Muscle layer of duodenum (tissue), 2 donors: ENCODE data around the gene MRPL28.
A peak's percentile ranks its signal among the peaks of the same experiment; 100 is the strongest.
"Not testable (repeated sequence)": the region's sequence is repeated elsewhere in the genome, so short reads cannot be mapped to it uniquely, and the experiment has no call there.

Experiments
- H3K27ac ChIP-seq: one replicate; pipeline ENCODE4 v1.7.0; 2013; ENCODE audit warnings: mild to moderate bottlenecking, low read length
- H3K27me3 ChIP-seq: one replicate; pipeline ENCODE4 v1.7.0; 2013; ENCODE audit warnings: low read depth, mild to moderate bottlenecking, control low read depth, low read length
- H3K36me3 ChIP-seq, 2 donors: one replicate each; pipeline ENCODE4 v1.7.0; 2013; ENCODE audit warnings: low read length in 2 of 2, control low read depth in 1 of 2, mild to moderate bottlenecking in 1 of 2; ENCODE audit not compliant: insufficient read depth in 2 of 2, control insufficient read depth in 1 of 2
- H3K4me1 ChIP-seq, 2 donors: one replicate each; pipeline ENCODE4 v1.7.0; 2013; ENCODE audit warnings: low read length in 2 of 2, mild to moderate bottlenecking in 2 of 2, control low read depth in 1 of 2, moderate library complexity in 1 of 2; ENCODE audit not compliant: insufficient read depth in 2 of 2, control insufficient read depth in 1 of 2
- H3K4me3 ChIP-seq, 2 donors: one replicate each; pipeline ENCODE4 v1.7.0; 2013; ENCODE audit warnings: low read length in 2 of 2, low read depth in 1 of 2, mild to moderate bottlenecking in 1 of 2
- H3K9me3 ChIP-seq, 2 donors: one replicate each; pipeline ENCODE4 v1.7.0; 2013; ENCODE audit warnings: low read length in 2 of 2, control low read depth in 1 of 2, mild to moderate bottlenecking in 1 of 2; ENCODE audit not compliant: control insufficient read depth in 1 of 2
- donor health status: healthy.

The MRPL28 gene

DNA sequence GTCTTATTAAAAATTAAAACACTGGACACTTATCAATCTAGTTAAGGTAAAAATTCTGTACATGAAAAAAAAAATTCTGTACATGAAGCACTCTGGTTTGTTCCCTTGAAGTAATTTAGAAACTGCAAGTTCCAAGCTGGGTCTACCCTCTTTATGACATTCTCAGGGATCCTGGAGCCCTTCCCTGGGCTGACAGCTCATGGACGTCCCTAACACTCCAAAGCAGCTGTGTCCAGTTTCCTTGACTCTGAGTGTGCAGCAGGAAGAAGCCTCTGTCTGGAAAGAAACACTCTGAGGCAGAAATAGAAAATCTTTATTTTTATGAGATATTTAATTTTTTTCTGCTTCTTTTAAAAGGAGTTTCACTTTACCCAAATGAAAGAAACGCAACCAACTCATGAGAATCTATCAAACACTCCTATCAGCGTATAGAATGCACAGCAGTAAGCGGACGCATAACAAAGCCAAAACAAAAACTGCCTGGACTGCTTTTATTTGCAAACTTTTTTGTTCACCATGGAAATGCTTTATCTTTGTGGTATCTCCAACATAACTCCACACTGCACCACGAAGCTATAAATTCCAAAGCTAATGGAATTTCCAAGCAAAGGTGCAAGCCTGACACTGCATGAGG lies 39.0 kb downstream of the MRPL28 start:
- Histone ChIP-seq H3K27ac (peak overlapping the region; percentile 6), H3K4me1 (peaks cover 12 to 16% of the 10 kb centered on the region in 2 donors)
- H3K9me3 ChIP-seq, H3K4me3 ChIP-seq, H3K36me3 ChIP-seq, H3K27me3 ChIP-seq: not testable (repeated sequence)

DNA sequence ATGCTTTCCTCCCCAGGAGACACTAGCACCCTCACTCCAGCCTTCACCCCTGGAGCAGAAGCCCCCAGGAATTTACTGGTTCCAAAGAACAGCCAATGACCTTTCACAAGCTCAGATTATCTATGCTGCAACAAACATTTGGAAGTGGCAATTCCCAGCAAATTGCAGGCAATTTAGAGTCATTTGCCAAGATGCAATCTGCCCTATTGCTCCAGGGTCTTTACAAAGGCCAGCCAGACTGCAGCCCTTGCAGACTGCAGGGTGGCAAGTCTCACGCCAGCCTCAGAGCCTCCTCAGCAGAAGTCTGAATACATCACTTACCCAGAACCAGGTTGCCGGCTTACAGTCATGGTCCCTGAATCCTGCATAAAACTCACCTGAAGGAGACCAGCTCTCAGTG lies 39.6 kb downstream of the MRPL28 start:
- no peaks in the 10 kb centered on the region for H3K9me3 ChIP-seq
- peak overlapping the region; percentile 6 for H3K27ac ChIP-seq
- H3K36me3 ChIP-seq = no peaks in the 10 kb centered on the region
- H3K27me3 ChIP-seq = no peaks in the 10 kb centered on the region
- no peak overlapping the region for H3K4me3 ChIP-seq
- peaks cover 12 to 16% of the 10 kb centered on the region in 2 donors for H3K4me1 ChIP-seq

DNA sequence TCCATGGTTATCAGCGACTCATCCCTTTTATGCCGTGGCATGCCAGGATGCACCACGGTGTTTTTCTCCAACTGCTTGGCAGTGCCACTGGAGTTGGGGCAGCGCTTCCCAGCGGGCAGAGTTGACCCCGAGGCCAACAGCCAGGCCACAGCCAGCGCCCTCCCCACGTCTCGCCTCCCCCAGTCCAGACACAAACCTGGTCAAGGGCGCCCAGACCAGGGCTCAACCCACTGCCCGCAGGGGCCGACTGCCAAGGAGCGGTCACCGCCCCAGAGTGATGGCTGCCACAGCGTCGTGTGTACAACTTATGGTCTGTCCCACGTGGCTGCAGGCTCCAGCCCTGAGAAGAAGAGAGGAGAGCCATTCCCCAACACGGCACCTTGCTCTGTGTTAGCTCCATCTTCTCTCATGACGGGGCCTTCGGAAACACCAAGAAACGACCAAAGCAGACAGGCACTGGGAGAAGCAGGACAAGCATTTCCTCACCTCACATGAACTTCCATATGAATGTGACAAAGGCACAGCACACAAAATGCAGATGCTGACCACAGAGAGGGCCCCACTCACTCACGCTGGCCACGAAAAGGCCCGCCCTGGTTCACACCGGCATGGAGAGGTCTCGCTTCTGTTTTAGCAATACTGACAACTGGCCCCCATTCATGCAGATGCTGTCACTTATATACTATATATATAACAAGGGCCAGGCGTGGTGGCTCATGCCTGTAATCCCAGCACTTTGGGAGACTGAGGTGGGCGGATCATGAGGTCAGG lies 44.8 kb downstream of the MRPL28 start:
- H3K4me1 ChIP-seq = peaks cover 6 to 12% of the 10 kb centered on the region in 2 donors
- H3K9me3 ChIP-seq = no peaks in the 10 kb centered on the region
- no peaks in the 10 kb centered on the region for H3K36me3 ChIP-seq
- H3K4me3 ChIP-seq = no peak overlapping the region
- no peaks in the 10 kb centered on the region for H3K27me3 ChIP-seq
- no peak overlapping the region for H3K27ac ChIP-seq

DNA sequence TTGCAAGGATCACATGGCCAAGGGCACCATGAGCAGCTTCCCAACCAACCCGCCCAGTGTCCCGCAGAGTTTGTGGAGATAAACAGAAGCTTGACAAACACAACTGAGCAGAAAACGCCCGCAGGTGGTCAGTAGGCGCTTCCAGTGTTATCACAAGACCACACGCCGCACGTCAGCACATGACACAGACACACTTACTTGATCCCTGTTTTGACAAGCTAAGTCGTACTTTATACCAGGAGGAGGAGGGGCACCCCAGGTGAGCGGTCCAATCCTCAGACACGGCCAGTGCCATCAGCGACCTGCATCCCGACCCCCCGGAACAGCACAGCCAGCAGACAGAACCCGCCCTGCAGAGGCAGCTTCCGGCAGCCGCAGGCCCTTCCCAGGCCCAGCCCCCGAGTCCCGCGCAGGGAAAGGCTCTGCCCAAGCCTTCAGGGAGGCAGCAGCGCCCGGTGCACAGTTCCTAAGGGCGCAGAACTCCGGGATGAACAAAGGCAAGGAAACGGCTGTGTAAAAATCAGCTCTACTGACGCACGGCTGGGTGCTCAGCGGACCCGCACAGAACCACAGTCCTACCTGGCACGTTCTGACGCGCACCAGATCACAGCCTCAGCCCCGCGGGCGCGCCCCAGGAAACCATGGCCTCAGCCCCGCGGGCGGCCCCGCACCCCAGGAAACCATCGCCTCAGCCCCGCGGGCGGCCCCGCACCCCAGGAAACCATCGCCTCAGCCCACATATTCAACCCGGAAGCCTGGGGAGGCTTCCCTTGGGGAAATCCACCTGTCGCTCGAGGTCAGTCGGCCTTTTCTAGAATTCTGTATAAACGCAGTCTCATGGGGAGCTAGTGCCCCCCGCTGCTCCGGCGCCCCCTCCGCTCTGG lies 45.6 kb downstream of the MRPL28 start:
- no peaks in the 10 kb centered on the region for H3K27me3 ChIP-seq
- H3K36me3 ChIP-seq = no peaks in the 10 kb centered on the region
- H3K27ac ChIP-seq = no peak overlapping the region
- H3K9me3 ChIP-seq = no peaks in the 10 kb centered on the region
- H3K4me3 ChIP-seq = peak overlapping the region in 1 of 2 donors; percentile 19
- peaks cover 5 to 8% of the 10 kb centered on the region in 2 donors for H3K4me1 ChIP-seq

DNA sequence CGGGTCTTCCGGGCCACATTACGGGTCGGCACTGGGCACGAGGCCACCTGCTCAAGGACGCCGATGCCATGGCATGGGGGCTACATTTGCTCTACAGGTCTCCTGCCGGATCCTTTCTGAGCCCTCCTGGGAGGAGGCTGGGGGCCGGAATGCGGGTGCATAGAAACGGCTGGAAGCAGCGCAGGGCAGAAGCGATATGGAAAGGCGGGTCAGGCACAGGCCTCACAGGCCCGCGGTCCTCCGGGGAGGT lies 46.2 kb downstream of the MRPL28 start:
- H3K36me3 ChIP-seq = peaks cover 0 to 3% of the 10 kb centered on the region in 2 donors
- no peak overlapping the region for H3K27ac ChIP-seq
- peaks cover 5 to 8% of the 10 kb centered on the region in 2 donors for H3K4me1 ChIP-seq
- no peak overlapping the region for H3K4me3 ChIP-seq
- no peaks in the 10 kb centered on the region for H3K9me3 ChIP-seq
- no peaks in the 10 kb centered on the region for H3K27me3 ChIP-seq

DNA sequence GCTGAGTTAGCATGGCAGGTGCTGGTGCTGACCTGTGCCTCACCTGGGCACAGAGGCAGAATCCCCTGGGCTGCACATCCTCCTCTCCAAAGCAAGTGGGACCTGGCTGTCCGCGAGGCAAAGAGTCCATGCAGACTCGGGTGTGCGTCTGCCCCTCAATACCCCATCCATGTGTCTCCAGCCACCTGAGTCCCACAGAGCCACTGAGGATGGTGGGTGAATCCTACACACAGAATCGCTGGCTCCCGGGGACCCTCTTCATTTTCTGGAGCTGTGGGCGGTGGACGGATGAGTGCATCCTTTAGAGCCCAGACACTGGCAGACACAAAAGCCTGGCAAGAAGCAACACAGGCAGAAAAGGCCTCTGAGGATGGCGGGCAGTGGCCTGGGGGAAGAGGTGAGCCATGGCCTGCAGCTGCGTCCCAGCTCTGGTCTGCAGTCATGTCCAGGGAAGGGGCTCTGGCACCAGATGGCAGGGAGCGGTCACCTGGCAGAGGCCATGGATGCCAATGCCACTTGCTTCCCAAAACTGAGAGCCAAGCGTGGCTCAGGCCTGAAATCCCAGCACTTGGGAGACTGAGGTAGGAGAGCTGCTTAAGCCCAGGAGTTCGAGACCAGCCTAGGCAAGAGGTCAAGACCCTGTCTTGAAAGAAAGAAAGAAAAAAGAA lies 47.7 kb downstream of the MRPL28 start:
- peaks cover 0 to 11% of the 10 kb centered on the region in 2 donors for H3K36me3 ChIP-seq
- no peak overlapping the region for H3K27ac ChIP-seq
- H3K27me3 ChIP-seq = no peaks in the 10 kb centered on the region
- no peaks in the 10 kb centered on the region for H3K9me3 ChIP-seq
- H3K4me1 ChIP-seq = peaks cover 2% of the 10 kb centered on the region in 2 donors
- H3K4me3 ChIP-seq = no peak overlapping the region

DNA sequence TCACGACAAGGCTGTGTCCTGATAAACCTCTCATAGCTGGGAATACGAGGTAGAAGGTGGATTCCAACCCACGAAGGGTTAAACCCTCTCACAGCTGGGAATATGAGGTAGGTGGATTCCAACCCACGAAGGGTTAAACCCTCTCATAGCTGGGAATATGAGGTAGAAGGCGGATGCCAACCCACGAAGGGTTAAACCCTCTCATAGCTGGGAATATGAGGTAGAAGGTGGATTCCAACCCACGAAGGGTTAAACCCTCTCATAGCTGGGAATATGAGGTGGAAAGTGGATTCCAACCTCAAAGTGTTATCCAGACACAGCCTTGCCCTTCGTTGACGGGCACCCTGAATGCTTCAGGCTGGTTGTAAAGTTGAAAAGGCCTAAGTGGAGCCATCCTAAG lies 48.8 kb downstream of the MRPL28 start:
- no peaks in the 10 kb centered on the region for H3K9me3 ChIP-seq
- H3K27ac ChIP-seq = no peak overlapping the region
- no peaks in the 10 kb centered on the region for H3K27me3 ChIP-seq
- H3K4me1 ChIP-seq = no peaks in the 10 kb centered on the region
- H3K36me3 ChIP-seq = peaks cover 0 to 11% of the 10 kb centered on the region in 2 donors
- H3K4me3 ChIP-seq = no peak overlapping the region

DNA sequence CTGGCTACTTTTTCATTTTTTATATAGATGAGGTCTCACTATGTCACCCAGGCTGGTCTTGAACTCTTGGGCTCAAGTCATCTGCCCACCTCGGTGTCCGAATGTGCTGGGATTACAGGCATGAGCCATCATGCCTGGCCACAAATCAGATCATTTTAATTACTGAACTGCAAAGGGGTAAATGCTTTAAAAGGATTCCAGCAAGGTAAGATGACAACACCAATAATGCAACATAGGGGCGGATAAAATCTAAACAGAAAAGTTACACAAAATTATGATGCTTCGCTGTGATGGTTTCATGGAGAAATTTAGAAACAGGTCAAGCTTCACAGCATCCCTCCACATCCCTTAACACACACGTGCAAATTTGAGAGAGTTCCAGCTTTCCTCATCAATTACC lies 50.1 kb downstream of the MRPL28 start:
- Histone ChIP-seq H3K9me3 (no peaks in the 10 kb centered on the region), H3K4me1 (no peaks in the 10 kb centered on the region), H3K27me3 (no peaks in the 10 kb centered on the region), H3K27ac (no peak overlapping the region), H3K4me3 (no peak overlapping the region), H3K36me3 (peaks cover 0 to 11% of the 10 kb centered on the region in 2 donors)

DNA sequence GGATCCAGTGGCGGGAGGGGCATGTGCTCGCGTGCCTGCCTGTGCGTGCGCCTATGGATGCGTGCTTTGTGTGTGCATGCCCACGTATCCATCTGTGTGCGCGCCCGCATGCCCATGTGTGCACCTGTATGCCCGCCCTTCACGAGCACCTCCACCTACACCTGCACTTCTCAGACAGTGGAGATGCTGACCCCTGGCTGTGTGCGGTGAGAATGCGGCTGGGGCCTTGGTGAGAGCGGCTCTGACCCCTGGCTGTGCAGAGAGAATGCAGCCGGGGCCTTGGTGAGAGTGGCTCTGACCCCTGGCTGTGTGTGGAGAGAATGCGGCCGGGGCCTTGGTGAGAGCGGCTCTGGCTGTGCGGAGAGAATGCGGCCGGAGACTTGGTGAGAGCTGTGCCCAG lies 51.7 kb downstream of the MRPL28 start:
- Histone ChIP-seq H3K4me3 (no peak overlapping the region), H3K4me1 (no peaks in the 10 kb centered on the region), H3K36me3 (peaks cover 8 to 20% of the 10 kb centered on the region in 2 donors), H3K27ac (no peak overlapping the region), H3K9me3 (no peaks in the 10 kb centered on the region), H3K27me3 (no peaks in the 10 kb centered on the region)

DNA sequence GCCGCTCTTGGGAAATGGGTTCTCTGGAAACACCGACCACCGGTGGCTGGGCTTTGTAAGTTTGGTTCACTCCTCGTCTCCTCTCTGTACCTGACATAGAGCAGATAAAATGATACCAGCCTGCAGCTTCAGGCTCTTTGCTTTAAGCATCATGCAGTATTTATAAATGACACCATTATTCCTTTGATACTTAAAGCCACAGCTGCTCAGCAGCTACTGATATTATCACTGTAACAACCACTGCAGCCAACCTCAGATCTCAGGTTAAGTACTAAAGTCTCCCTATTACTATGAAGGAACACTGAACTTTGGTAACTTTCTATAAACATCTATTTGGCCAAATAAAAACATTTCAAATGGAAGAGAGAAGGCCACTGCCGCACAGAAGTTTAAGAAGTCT lies 52.8 kb downstream of the MRPL28 start:
- H3K9me3 ChIP-seq = no peaks in the 10 kb centered on the region
- no peak overlapping the region for H3K27ac ChIP-seq
- H3K4me1 ChIP-seq = no peaks in the 10 kb centered on the region
- H3K27me3 ChIP-seq = no peaks in the 10 kb centered on the region
- H3K36me3 ChIP-seq = peaks cover 19 to 31% of the 10 kb centered on the region in 2 donors
- H3K4me3 ChIP-seq = no peak overlapping the region
